Duodenal mucosa (tissue), 2 donors: ENCODE data around the gene PGP.

ENCODE experiments used
- H3K27ac ChIP-seq: one replicate; pipeline ENCODE4 v1.7.0; 2013; ENCODE audit warnings: low read depth, low read length
- H3K27me3 ChIP-seq, 2 donors: one replicate each; pipeline ENCODE4 v1.7.0; 2013; ENCODE audit warnings: low read length in 2 of 2, control low read depth in 1 of 2; ENCODE audit not compliant: insufficient read depth in 2 of 2, control insufficient read depth in 1 of 2
- H3K36me3 ChIP-seq, 2 donors: one replicate each; pipeline ENCODE4 v1.7.0; 2013; ENCODE audit warnings: low read length in 2 of 2, control low read depth in 1 of 2; ENCODE audit not compliant: insufficient read depth in 2 of 2, control insufficient read depth in 1 of 2
- H3K4me1 ChIP-seq, 2 donors: one replicate each; pipeline ENCODE4 v1.7.0; 2013; ENCODE audit warnings: low read length in 2 of 2, control low read depth in 1 of 2; ENCODE audit not compliant: insufficient read depth in 2 of 2, control insufficient read depth in 1 of 2
- H3K4me3 ChIP-seq, 2 donors: one replicate each; pipeline ENCODE4 v1.7.0; 2013; ENCODE audit warnings: low read length in 2 of 2, low read depth in 1 of 2
- H3K9ac ChIP-seq, 2 donors: one replicate each; pipeline ENCODE4 v1.7.0; 2013; ENCODE audit warnings: low read length in 2 of 2, low read depth in 1 of 2
- H3K9me3 ChIP-seq, 2 donors: one replicate each; pipeline ENCODE4 v1.7.0; 2013; ENCODE audit warnings: low read length in 2 of 2, control low read depth in 1 of 2; ENCODE audit not compliant: control insufficient read depth in 1 of 2

PGP gene

DNA sequence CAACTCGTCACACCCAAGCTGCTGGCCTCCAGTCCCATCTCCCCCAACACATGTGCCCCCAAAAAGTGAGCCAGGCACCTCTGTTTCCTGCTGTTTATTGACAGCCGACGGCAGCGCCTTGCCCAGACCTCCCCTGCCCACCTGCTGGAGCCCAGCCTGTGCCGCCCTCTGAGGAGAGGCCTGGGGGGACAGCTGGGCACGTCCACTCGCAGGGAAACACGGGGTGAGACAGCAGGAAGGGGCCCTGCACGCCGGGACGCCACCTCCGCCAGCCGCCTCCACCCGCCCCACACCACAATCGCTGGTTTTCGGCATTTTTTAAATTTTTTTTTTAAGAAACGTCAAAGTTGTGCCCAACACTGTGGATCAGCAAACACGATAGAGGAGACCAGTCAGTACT lies 37.5 kb downstream of the PGP start:
- no peaks in the 10 kb centered on the region for H3K9me3 ChIP-seq
- H3K9ac ChIP-seq, result no peak overlapping the region
- peaks cover 25 to 46% of the 10 kb centered on the region in 2 donors for H3K36me3 ChIP-seq
- H3K27me3 ChIP-seq, result no peaks in the 10 kb centered on the region
- H3K4me1 ChIP-seq, result peaks cover 0 to 1% of the 10 kb centered on the region in 2 donors
- H3K27ac ChIP-seq, result no peak overlapping the region
- H3K4me3 ChIP-seq, result no peak overlapping the region

DNA sequence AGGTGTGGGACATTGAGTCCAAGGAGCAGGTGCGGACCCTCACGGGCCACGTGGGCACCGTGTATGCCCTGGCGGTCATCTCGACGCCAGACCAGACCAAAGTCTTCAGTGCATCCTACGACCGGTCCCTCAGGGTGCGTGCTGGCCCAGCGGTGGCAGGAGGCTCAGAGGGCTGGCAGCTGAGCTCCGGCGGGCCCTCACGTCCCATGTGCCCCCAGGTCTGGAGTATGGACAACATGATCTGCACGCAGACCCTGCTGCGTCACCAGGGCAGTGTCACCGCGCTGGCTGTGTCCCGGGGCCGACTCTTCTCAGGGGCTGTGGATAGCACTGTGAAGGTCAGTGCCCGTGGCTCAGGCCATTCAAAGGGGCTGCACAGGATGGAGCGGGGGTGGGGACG lies 38.6 kb downstream of the PGP start:
- Histone ChIP-seq H3K9ac (no peak overlapping the region), H3K9me3 (no peaks in the 10 kb centered on the region), H3K4me3 (no peak overlapping the region), H3K27me3 (no peaks in the 10 kb centered on the region), H3K4me1 (peaks cover 9 to 11% of the 10 kb centered on the region in 2 donors), H3K27ac (no peak overlapping the region), H3K36me3 (peaks cover 25 to 56% of the 10 kb centered on the region in 2 donors)

DNA sequence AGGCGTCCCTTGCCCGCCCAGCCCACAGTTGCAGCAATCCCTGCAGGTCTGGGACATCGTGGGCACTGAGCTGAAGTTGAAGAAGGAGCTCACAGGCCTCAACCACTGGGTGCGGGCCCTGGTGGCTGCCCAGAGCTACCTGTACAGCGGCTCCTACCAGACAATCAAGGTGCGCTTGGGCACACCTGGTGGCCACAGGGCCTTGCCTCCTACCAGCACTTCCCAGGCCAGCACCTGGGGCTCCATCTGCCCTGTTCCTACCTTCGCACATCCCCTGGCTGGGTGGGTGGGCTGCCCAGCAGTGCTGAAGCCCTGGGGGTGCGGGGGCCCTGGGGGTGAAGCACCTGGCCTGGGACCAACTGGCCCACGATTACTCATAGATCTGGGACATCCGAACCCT lies 39.2 kb downstream of the PGP start:
- Histone ChIP-seq H3K4me3 (no peak overlapping the region), H3K36me3 (peaks cover 25 to 59% of the 10 kb centered on the region in 2 donors), H3K9me3 (no peaks in the 10 kb centered on the region), H3K27me3 (no peaks in the 10 kb centered on the region), H3K27ac (no peak overlapping the region), H3K9ac (no peak overlapping the region), H3K4me1 (peaks cover 9 to 11% of the 10 kb centered on the region in 2 donors)

DNA sequence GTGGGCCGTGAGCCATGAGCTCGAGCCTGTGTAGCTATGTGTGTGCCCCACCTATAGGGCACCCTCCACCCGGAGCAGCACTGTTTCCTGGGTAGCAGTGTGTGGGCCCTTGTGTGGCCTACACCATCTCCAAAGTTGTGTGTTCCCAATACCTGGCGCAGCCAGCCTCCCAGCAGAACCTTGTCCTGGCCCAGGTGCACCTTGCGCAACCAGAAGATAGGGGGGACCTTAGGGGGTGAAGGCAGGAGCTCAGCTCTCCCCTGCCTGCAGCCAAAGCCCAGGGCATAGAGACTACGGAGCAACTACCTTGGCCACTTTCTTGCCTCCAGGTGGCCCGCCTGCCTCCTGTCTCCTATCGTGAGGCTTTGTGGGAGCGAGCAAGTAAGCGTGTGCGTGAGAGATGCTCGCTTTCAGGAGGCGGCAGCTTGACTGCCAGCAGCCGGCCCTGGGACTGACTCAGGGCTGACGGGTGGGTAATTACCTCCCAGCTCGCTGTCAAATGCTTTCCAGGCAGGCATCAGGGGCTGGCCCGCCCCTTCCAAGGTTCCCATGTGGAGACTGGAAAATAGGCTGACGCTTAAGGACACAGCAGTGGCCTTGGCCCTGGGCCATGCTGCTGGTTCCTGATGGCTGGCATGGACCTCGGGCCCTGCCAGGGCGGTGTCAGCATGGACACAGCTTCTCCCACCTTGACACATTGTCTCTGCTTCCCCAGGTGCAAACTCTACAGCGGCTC lies 40.1 kb downstream of the PGP start:
- Histone ChIP-seq H3K27me3 (no peaks in the 10 kb centered on the region), H3K4me3 (no peak overlapping the region), H3K9me3 (no peaks in the 10 kb centered on the region), H3K27ac (no peak overlapping the region), H3K9ac (no peak overlapping the region), H3K36me3 (peaks cover 25 to 60% of the 10 kb centered on the region in 2 donors), H3K4me1 (peaks cover 9 to 11% of the 10 kb centered on the region in 2 donors)

DNA sequence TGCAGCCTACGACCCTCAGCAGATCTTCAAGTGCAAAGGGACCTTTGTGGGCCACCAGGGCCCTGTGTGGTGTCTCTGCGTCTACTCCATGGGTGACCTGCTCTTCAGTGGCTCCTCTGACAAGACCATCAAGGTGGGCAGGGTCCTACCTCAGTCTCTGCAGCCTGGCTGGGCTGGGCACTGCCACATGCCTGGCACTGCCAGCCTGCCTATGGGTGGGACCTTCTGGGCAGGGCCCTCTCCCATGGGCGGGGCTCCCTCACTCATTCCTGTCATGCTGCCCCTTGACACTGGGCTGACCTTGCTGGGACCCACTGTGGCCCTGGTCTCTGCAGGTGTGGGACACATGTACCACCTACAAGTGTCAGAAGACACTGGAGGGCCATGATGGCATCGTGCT lies 40.7 kb downstream of the PGP start:
- Histone ChIP-seq H3K4me1 (peaks cover 9 to 11% of the 10 kb centered on the region in 2 donors), H3K27ac (no peak overlapping the region), H3K27me3 (no peaks in the 10 kb centered on the region), H3K9ac (no peak overlapping the region), H3K36me3 (peaks cover 25 to 60% of the 10 kb centered on the region in 2 donors), H3K9me3 (no peaks in the 10 kb centered on the region), H3K4me3 (no peak overlapping the region)

DNA sequence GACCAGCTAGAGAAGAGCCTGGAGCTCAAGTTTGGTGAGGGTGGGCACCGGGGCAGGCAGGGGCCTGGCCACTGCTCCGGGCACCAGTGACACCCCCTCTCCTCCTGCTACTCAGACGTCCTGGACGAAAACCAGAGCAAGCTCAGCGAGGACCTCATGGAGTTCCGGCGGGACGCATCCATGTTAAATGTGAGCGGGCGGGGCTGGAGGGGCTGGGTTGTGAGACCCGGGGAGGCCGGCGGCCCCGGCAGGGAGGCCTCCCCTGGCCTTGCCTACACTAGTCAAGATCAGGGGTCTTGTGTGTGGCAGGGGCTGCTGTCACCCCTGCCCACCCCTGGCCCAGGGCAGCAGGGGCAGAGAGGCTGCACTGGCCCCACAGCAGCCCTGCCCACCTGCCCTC lies 41.3 kb downstream of the PGP start:
- Histone ChIP-seq H3K27me3 (no peaks in the 10 kb centered on the region), H3K4me1 (peaks cover 9 to 11% of the 10 kb centered on the region in 2 donors), H3K4me3 (no peak overlapping the region), H3K9me3 (no peaks in the 10 kb centered on the region), H3K27ac (no peak overlapping the region), H3K36me3 (peaks cover 25 to 62% of the 10 kb centered on the region in 2 donors), H3K9ac (no peak overlapping the region)

DNA sequence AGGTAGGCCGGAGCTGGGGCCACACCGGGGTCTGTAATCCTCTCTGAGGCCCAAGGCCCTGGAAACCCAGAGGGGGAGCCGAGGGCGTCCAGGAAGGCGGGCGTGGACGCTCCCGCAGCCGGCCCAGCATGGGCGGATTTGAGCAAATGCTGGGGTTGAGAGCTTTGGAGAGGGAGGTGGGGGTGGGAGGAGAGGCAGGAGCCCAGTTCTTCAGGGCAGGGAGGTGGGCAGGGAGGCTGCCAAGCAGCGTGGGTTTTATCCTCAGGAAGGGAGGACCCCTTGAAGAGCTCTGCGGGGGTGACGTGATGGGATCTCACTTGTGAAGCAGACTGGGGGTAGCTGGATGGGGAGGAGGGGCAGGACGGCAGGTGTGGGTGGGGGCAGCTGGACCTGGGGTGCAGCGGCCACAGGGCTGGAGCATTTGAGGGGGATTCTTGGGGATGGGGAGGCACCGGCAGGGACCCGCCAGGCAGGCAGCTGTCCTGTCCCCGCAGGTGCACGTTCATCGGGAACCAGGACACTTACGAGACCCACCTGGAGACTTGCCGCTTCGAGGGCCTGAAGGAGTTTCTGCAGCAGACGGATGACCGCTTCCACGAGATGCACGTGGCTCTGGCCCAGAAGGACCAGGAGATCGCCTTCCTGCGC lies 41.8 kb downstream of the PGP start:
- Histone ChIP-seq H3K9ac (no peak overlapping the region), H3K4me3 (no peak overlapping the region), H3K36me3 (peaks cover 30 to 68% of the 10 kb centered on the region in 2 donors), H3K27ac (no peak overlapping the region), H3K4me1 (peaks cover 12 to 14% of the 10 kb centered on the region in 2 donors), H3K9me3 (no peaks in the 10 kb centered on the region), H3K27me3 (no peaks in the 10 kb centered on the region)

DNA sequence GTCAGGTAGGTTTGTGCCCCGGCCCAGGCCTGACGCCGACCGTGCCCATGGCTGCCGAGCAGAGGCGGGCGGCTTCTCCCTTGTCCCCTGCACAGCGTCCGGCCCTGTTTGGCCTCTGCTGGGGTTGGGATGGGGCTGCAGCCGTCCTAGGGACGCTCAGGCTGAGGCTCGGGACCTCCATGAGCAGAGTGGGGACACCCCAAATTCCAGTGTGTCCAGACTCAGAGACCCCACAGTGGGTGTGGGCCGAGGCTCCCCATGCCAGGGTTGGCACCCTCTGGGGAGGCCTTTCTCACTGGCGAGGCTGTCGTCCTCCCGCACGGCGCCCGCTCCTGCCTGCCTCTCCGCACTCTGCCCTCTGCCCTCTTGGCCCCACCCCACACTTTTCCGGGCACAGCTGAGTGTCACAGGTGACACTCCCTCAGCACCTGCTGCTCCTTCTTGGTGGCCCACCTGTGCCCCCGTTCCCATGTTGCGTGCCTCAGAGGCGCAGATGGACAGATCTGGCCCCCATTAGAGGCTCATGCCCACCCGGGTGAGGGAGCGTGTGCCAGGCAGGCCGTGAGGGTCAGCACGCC lies 43.0 kb downstream of the PGP start:
- Histone ChIP-seq H3K27ac (no peak overlapping the region), H3K36me3 (peaks cover 27 to 64% of the 10 kb centered on the region in 2 donors), H3K4me1 (peaks cover 22 to 26% of the 10 kb centered on the region in 2 donors), H3K27me3 (no peaks in the 10 kb centered on the region), H3K9ac (no peak overlapping the region), H3K4me3 (no peak overlapping the region), H3K9me3 (no peaks in the 10 kb centered on the region)

DNA sequence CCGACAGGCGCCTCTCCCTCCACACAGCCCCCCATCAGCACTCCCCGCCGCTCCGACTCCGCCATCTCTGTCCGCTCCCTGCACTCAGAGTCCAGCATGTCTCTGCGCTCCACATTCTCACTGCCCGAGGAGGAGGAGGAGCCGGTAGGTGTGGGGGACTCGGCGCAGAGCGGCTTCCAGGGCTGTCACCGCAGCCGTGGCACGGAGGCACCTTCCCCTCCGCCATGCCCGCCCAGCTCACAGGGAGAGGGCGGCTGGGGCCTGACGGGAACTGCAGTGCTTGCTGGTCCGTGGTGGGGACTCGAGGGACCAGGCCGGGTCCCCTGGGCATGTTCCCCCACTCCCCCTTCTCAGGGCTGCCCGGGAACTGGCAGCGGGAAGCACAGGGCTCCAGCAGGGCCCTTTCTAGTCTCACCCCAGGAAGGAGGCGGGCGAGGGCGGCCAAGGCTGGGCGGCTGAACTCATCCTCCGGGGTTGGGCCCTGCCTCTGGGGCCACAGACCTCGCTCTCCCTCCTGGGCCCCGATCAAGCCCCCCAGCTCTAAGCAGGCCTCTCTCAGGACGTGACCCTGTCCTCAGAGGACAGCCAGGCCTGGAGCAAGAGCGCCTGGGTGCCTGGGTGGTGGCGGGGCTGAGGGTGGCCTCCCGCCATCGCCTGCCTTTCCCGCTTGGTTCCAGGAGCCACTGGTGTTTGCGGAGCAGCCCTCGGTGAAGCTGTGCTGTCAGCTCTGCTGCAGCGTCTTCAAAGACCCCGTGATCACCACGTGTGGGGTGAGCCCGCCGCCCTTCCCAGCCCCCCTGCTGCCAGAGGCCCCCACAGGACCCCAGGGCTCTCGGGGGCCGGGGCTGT lies 43.8 kb downstream of the PGP start:
- peaks cover 26 to 65% of the 10 kb centered on the region in 2 donors for H3K36me3 ChIP-seq
- H3K9me3 ChIP-seq, result no peaks in the 10 kb centered on the region
- H3K9ac ChIP-seq, result no peak overlapping the region
- no peak overlapping the region for H3K4me3 ChIP-seq
- H3K4me1 ChIP-seq, result peaks cover 31 to 34% of the 10 kb centered on the region in 2 donors
- H3K27ac ChIP-seq, result no peak overlapping the region
- H3K27me3 ChIP-seq, result no peaks in the 10 kb centered on the region
